PC-9 (cell line): Measurements from ENCODE around the gene ANKRD10. TPM values are rescaled to one million over a fixed set of nuclear protein-coding genes. Genes with fewer than 3 reads are reported as not detected.

ENCODE experiments used
- BruUV-seq: library from RNA; stranded (reverse); fragments of 400-500 nt; replicated peaks from 2 replicates; lab custom pipeline; 2021; lab: Mats Ljungman, UMichigan
- CTCF ChIA-PET: fragments of 300-600 bp; sonication (Branson Sonifier 250); formaldehyde crosslinking; loops from one replicate; lab custom pipeline; 2022; ENCODE audit warnings: antibody characterized with exemption; lab: Charles Lee
- POLR2A ChIA-PET: fragments of 300-600 bp; sonication (Branson Sonifier 250); formaldehyde crosslinking; loops from one replicate; lab custom pipeline; 2022; ENCODE audit warnings: antibody characterized with exemption; ENCODE audit not compliant: unreplicated experiment; lab: Charles Lee
- DNase-seq, 2 experiments: peaks; one replicate each; pipeline versions ENCODE4 v3.0.0 to v3.0.0-alpha.2; 2015 to 2022; ENCODE audit warnings: mixed read lengths in 1 of 2
- H2AFZ ChIP-seq: fragments of 200-600 bp; sonication (generic); 2 replicates; pipeline ENCODE4 v1.8.1; 2017; ENCODE audit warnings: antibody characterized with exemption
- H3F3A ChIP-seq: fragments of 200-600 bp; sonication (generic); 2 replicates; pipeline ENCODE4 v1.8.1; 2017; ENCODE audit warnings: antibody characterized with exemption, mild to moderate bottlenecking, low read depth; ENCODE audit not compliant: insufficient read depth
- H3K27ac ChIP-seq: fragments of 200-600 bp; sonication (generic); 2 replicates; pipeline ENCODE4 v1.6.1; 2016; ENCODE audit warnings: mixed run types
- H3K27me3 ChIP-seq: fragments of 200-600 bp; sonication (generic); 2 replicates; pipeline ENCODE4 v1.6.1; 2016; ENCODE audit warnings: low read depth, mixed run types; ENCODE audit not compliant: insufficient read depth
- H3K36me3 ChIP-seq: fragments of 200-600 bp; sonication (generic); 2 replicates; pipeline ENCODE4 v1.6.1; 2016; ENCODE audit warnings: low read depth, mixed run types
- H3K4me1 ChIP-seq: fragments of 200-600 bp; sonication (generic); replicated peaks from 2 replicates; pipeline ENCODE4 v1.6.1; 2016; ENCODE audit warnings: mixed run types; ENCODE audit not compliant: insufficient read depth
- H3K4me2 ChIP-seq: fragments of 200-600 bp; sonication (generic); 2 replicates; pipeline ENCODE4 v1.6.1; 2017; ENCODE audit warnings: mixed run types
- H3K4me3 ChIP-seq: fragments of 200-600 bp; sonication (generic); 2 replicates; pipeline ENCODE4 v1.6.1; 2016; ENCODE audit warnings: mixed run types
- H3K79me2 ChIP-seq: fragments of 200-600 bp; sonication (generic); 2 replicates; pipeline ENCODE4 v1.6.1; 2017; ENCODE audit warnings: low read depth, mixed run types
- H3K9me2 ChIP-seq: fragments of 200-600 bp; sonication (generic); 2 replicates; pipeline ENCODE4 v1.8.1; 2017; ENCODE audit warnings: mild to moderate bottlenecking; ENCODE audit not compliant: insufficient read depth
- H3K9me3 ChIP-seq: fragments of 200-600 bp; sonication (generic); 2 replicates; pipeline ENCODE4 v1.8.1; 2016; ENCODE audit warnings: low read depth; ENCODE audit not compliant: insufficient read depth
- H4K20me1 ChIP-seq: fragments of 200-600 bp; sonication (generic); 2 replicates; pipeline ENCODE4 v1.8.1; 2017; ENCODE audit not compliant: insufficient read depth
- CTCF ChIP-seq: fragments of 200-600 bp; sonication (generic); conservative IDR thresholded peaks from 2 replicates; pipeline ENCODE4 v1.6.1; 2017; ENCODE audit warnings: mixed run types, antibody characterized with exemption, mild to moderate bottlenecking, moderate library complexity
- EZH2 ChIP-seq: fragments of 200-600 bp; sonication (generic); IDR thresholded peaks from 2 replicates; pipeline ENCODE4 v1.8.0; 2017; ENCODE audit warnings: antibody characterized with exemption, low read depth
- intact Hi-C: fragments of 100-400 bp; cut with micrococcal nuclease; formaldehyde crosslinking; loops from one replicate; pipeline ENCODE4 v1.10.0; 2022; ENCODE audit not compliant: unreplicated experiment
- total RNA-seq: library from RNA; stranded (reverse); gene quantifications from 2 replicates; pipeline ENCODE4 v1.2.3, GENCODE V29; 2021

The ANKRD10 gene
- total RNA-seq, 1 experiment from 2014 or later, result 155 TPM

- CTCF ChIA-PET, result interaction anchor here (0.7 kb wide), 2 partner anchors 46 to 485 kb away, joined by 3 to 4 read pairs; no protein-coding TSS in a partner anchor
- Histone ChIP-seq H4K20me1 (peaks cover 26% of the 10 kb centered on the region), H3K79me2 (peaks cover 39% of the 10 kb centered on the region), H3K4me3 (peak overlapping the region; percentile 82), H2AFZ (peak overlapping the region; percentile 98), H3K36me3 (0 out of 2 replicates have a peak, but pooled peaks cover 6% of the 10 kb centered on the region), H3K4me2 (peak overlapping the region; percentile 95), H3K27ac (peak overlapping the region; percentile 65), H3K9me2 (no peaks in the 10 kb centered on the region), H3K9me3 (no peaks in the 10 kb centered on the region), H3K27me3 (no peaks in the 10 kb centered on the region), H3K4me1 (peaks cover 28% of the 10 kb centered on the region), H3F3A (peaks cover 5% of the 10 kb centered on the region; the same call in 1 of the 2 replicates)
- intact Hi-C loops, result loop anchor here (1.0 to 10.0 kb wide), 8 partner anchors 46 to 471 kb away; partner anchors contain the start of gene ING1
- no peak for TF ChIP-seq CTCF
- TF ChIP-seq EZH2, result no peak
- TSS peak; percentile 77 for BruUV-seq
- POLR2A ChIA-PET, result interaction anchor here (0.5 to 0.9 kb wide), 4 partner anchors 9 to 596 kb away, joined by 3 to 18 read pairs (median 5); no protein-coding TSS in a partner anchor
- DNase-seq, result no peak
Observed at GRCh38 chr13:110915874-110916206, 971 bp upstream of the ANKRD10 start.

GRCh38 chr13:110914331-110915056, 375 bp downstream of the ANKRD10 start:
- ChIA-PET CTCF (interaction anchor here (0.7 kb wide), 1 partner anchor 466 kb away, joined by 5 read pairs; no protein-coding TSS in a partner anchor), POLR2A (interaction anchor here (0.5 to 0.7 kb wide), 4 partner anchors 293 to 1210 kb away, joined by 3 to 14 read pairs (median 5); no protein-coding TSS in a partner anchor)
- Histone ChIP-seq H3K4me2 (peak overlapping the region; percentile 80), H3K79me2 (peaks cover 53% of the 10 kb centered on the region), H3K4me3 (peak overlapping the region; percentile 77), H3K36me3 (peaks cover 20% of the 10 kb centered on the region), H3K27me3 (no peaks in the 10 kb centered on the region), H4K20me1 (peaks cover 39% of the 10 kb centered on the region), H2AFZ (peak overlapping the region; percentile 95), H3K9me2 (no peaks in the 10 kb centered on the region), H3K9me3 (no peaks in the 10 kb centered on the region), H3F3A (peaks cover 18% of the 10 kb centered on the region; the same call in 1 of the 2 replicates), H3K4me1 (peaks cover 42% of the 10 kb centered on the region), H3K27ac (peak overlapping the region; percentile 89)
- intact Hi-C loops, result loop anchor here (1.0 to 10.0 kb wide), 8 partner anchors 44 to 470 kb away; partner anchors contain the start of gene ING1
- TF ChIP-seq EZH2 (no peak), CTCF (no peak)
- no TSS peak for BruUV-seq
- peak; percentile 38 to 57 for DNase-seq

GRCh38 chr13:110914081-110914330, 863 bp downstream of the ANKRD10 start:
- peaks cover 24% of the 10 kb centered on the region for H3K36me3 ChIP-seq
- H3K4me3 ChIP-seq, result peak overlapping the region; percentile 77
- BruUV-seq, result no TSS peak
- intact Hi-C loops, result loop anchor here (2.0 to 10.0 kb wide), 3 partner anchors 51 to 469 kb away; partner anchors contain the start of gene ING1
- H2AFZ ChIP-seq, result peak overlapping the region; percentile 95
- ChIA-PET POLR2A (interaction anchor here (0.6 kb wide), 1 partner anchor 388 kb away, joined by 5 read pairs; no protein-coding TSS in a partner anchor), CTCF (no interaction called here)
- peaks cover 44% of the 10 kb centered on the region for H4K20me1 ChIP-seq
- H3K4me2 ChIP-seq, result peak overlapping the region; percentile 80
- peaks cover 47% of the 10 kb centered on the region for H3K4me1 ChIP-seq
- peak overlapping the region; percentile 89 for H3K27ac ChIP-seq
- no peak for DNase-seq
- TF ChIP-seq CTCF (no peak), EZH2 (no peak)
- no peaks in the 10 kb centered on the region for H3K9me2 ChIP-seq
- no peaks in the 10 kb centered on the region for H3K27me3 ChIP-seq
- no peaks in the 10 kb centered on the region for H3K9me3 ChIP-seq
- peaks cover 23% of the 10 kb centered on the region for H3F3A ChIP-seq
- H3K79me2 ChIP-seq, result peaks cover 58% of the 10 kb centered on the region
